GM10847 (cell line): ENCODE data around the gene RAD51B.

Experiments
- POLR2A ChIP-seq: IDR thresholded peaks from 2 replicates; pipeline ENCODE4 v1.6.1; 2011; ENCODE audit not compliant: insufficient read length; ENCODE audit errors: extremely low read depth

Gene RAD51B

DNA sequence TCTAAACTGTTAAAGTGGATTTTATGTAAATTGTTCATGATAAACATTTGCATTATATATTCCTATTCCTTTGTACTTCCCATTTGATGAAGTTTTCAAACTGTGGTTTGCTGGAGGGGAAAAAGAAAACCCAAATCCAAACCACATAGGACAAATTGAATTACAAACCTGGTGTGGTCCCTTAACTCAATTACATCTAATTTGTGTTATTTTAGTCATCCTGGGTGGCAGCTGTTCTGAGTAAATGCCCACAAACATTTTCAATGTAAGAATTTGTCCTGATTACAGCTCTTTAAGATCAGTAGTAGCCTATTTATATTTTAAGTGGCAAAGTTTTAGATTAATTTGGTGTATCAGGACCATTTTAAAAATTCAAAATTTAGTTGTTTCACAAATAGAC lies 153.9 kb downstream of the RAD51B start:
- no peak for TF ChIP-seq POLR2A

DNA sequence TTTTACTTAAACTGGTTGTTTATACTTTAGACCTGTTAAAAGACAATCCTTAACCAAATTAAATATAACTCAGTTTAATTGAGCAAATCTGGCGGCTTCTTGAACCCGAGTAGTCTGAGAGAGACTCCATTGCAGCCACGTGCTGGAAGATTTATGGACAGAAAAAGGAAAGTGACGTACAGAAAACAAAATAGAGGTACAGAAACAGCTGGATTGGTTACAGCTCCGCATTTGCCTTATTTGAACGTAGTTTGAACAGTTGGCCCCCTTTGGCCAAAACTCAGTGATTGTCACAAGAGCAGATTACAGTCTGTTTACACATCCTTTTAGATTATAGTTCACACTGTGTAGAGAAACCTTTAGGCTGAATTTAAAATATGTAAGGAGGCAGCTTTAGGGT lies 155.9 kb downstream of the RAD51B start:
- no peak for TF ChIP-seq POLR2A

DNA sequence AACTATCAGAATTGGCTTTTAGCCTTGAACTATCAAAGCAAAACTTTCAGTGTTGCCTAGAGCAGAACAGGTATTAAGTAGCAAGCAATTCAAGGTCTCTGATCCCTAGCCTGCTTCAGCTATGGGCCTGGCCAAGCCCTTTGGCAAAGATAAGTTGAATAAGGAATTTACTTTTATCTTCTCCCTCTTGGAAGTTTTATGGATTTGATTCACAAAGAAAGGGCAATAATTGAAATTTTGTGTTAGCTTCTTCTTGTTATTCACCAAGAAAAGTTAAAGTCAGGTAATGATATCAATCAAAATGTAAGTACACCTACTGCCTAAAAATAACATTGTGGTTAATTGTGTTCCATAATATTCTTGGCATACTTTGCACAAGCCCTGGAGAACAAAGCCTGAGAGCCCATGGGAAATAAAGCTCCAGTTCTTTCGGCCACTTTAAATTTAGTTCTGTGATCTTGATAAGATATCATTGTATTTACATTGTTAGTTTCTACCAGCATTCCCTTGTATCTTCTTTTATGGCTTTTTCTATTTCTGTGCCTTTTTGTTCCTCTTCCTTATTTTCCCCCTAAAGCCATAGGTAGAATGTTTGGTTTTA lies 158.0 kb downstream of the RAD51B start:
- no peak for TF ChIP-seq POLR2A

DNA sequence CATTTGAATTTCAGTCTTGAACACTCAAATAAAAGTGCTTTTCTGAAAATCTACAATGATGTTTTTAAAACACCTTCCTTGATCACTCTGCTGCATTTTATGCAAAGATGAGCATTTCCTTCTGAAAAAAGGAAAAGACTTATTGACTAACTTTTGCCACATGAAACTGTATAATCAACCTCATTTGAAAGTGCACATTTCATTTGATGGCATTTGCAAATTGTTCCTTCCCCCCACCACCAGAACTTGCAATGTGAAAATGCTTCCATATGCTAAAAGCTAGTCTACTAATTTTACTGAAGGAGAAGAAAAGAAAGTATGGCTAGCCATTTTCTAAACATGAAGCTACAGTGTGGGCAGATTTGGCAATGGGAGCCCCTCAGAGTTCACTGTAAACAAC lies 159.2 kb downstream of the RAD51B start:
- no peak for TF ChIP-seq POLR2A

DNA sequence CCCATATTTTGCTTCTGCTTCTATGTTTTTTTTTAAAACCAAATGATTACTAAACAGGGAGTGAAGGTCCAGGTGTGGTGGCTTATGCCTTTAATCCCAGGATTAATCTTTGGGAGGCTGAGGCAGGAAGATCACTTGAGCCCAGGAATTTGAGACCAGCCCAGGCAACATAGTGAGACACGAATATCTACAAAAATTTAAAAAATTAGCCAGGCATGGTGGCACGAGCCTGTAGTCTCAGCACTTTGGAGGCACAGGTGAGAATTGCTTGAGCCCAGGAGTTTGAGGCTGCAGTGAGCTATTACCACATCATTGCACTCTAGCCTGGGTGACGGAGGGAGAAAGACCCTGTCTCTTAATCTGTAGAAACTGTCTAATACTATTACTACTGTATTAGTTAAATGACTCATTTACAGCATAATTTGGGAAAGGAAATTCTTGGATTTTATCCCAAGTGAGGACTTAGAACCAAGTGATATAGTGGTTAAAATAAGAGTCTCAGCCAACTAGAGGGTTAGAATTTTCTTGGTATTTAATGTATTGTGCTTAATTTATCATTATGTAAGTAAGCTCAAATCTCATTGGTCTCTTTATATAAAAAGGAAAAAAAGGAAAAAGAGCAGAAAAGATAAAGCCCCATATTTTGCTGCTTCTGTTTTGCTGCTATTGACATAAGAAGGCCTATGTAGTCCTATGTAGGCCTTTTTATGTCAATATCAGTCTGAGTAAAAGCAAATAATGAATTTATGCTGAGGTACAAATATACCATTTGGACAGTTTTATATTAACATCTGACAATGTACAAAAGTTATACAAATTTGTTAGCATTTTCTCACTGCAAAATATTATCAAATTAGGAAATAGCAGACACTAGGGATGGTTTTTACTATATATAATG lies 163.4 kb downstream of the RAD51B start:
- no peak for TF ChIP-seq POLR2A

DNA sequence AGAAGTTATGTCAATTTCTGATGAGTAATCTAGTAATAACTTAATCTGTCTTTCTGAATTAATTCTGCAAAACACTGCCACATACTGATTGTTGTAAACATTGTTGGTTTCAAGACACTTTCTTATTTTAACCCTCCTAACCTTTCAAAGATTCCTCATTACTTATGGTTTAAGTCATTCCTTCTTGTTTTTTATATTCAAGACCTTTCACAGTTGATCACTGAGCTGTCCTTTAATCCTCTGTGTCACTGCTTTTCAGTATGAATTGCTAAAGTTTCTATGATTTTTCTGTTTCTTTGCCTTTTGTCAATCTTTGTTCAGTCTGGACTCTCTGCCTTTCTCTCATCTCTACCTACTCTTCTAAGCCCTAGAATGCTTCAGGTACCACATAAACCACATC lies 164.7 kb downstream of the RAD51B start:
- TF ChIP-seq POLR2A: no peak

DNA sequence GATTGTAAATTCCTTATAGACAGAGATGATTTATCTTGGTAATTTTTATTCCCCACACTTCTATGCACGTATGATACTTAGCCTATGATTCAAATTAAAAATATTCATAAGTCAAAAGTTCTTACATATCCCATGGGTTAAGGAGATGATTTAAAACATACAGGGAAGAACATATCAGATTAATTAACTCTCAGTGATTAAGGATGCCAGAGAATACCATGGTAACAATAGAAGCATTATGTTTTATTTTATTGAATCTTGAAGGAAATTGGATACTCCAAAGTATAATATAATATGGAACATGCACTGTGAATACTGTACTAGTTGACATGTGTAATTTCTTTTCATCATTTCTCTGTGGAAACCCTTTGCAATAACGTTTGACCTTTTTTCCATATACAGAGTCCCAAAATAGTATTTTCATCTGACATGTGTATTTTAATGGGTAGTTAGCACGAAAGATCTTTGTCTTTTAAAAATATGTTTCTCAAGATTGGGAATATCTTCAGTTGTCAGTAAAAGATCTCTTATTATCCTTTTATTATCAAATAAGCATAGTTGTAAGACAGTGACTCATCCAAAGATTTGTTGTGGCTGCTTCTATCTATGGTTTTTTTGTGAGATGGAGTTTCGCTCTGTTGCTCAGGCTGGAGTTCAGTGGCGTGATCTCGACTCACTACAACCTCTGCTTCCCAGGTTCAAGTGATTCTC lies 166.7 kb downstream of the RAD51B start:
- no peak for TF ChIP-seq POLR2A

DNA sequence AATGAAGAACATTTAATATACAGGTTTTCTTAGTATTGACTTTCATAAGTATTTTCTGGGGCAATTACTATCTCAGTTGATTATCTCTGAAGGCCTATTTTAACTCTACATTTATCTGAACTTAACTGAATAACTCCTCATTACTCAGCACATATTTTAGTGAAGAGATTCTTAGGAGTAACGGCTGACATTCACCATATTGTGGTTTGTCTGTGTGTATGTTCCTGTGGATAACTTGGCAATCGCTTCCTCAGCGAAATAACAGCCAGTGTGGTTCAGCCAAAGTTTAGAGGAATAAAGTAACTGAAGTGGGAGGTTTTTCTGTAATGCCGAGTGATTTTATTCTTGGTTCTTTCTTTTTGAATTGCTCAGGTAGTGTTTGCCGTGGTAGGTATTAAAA lies 168.0 kb downstream of the RAD51B start:
- no peak for TF ChIP-seq POLR2A

DNA sequence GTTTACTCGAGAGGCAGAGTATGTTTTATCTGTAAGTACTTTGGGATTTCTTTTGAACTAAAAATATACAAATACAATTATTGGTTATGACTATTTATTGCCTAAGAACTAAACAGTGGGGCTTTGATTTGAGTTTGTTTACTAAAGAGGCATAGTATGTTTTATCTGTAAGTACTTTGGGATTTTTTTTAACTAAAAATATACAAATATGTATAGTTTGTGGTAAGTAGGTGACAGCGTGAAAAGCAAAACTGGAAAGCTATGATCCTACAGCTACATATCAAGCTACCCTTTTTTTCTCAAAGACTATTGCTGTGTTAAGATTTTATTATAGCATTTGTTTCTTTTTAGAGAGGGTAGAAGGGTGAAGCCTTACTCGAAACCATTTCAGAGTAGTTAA lies 171.0 kb downstream of the RAD51B start:
- no peak for TF ChIP-seq POLR2A

DNA sequence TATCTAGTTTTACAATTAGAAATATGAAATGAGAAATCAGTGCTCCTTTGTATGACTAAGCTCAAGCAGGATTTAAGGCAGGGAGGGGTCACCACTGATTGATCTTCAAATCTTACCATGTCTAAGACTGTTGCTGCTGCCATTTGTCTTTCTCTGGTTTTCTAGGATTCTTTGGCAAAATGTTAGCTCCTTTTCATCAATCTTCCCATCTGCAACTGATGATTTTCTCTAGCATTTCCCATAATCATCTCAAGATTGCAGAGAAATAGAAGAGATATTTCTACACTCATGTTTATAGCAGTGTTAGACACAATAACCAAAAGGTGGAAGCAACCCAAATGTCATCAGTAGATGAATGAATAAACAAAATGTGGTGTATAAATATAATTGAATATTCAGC lies 175.0 kb downstream of the RAD51B start:
- no peak for TF ChIP-seq POLR2A

DNA sequence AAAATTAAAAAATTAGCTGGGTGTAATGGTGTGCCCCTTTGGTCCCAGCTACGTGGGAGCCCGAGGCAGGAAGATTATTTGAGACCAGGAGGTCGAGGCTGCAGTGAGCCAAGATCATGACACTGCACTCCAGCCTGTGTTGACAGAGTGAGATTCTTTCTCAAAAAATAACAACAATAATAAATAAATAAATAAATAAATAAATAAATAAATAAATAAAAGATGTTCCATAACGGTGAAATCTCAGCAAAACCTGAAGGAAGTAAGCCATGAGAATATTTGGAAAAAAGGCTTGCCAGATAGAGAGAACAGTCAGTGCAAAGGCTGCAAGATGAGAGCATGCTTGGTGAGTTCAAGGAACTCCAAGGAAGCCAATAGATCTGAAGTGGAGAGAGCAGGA lies 176.7 kb downstream of the RAD51B start:
- TF ChIP-seq POLR2A: no peak

DNA sequence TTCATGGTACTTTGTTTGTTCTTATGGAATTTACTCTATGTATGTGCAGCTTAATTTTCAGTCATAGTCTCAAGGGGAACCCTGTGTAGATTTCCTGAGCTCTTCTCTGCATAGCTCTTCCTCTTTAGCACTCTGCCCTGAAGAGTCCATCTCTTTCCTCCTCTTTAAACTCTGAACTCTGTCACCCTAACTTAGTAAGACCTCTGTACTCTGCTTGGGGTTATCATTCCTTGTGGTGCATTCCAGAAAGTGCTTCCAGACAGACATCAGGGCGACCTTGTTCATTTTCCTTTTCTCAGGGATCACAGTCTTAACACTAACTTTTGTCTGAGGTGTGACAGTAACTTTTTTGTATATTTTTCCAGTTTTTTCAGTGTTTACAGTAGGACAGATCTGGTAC lies 179.3 kb downstream of the RAD51B start:
- TF ChIP-seq POLR2A: no peak

DNA sequence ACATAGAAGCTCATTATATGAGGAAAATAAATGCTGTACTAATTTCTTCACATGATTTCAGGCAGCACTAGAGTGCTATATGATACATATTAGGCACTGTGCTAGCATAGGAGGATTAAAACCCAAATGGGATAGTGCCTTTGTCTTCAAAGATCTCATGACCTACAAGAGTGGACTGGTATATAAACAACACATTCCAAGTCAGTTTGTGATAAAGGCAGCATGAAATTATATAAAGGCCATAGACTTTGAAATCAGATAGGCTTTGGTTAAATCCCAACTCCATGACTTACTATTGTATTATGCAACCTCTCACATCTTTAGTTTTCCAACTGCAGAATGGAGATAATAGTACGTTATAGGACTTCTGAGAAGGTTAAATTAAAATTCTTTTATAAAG lies 179.7 kb downstream of the RAD51B start:
- no peak for TF ChIP-seq POLR2A

DNA sequence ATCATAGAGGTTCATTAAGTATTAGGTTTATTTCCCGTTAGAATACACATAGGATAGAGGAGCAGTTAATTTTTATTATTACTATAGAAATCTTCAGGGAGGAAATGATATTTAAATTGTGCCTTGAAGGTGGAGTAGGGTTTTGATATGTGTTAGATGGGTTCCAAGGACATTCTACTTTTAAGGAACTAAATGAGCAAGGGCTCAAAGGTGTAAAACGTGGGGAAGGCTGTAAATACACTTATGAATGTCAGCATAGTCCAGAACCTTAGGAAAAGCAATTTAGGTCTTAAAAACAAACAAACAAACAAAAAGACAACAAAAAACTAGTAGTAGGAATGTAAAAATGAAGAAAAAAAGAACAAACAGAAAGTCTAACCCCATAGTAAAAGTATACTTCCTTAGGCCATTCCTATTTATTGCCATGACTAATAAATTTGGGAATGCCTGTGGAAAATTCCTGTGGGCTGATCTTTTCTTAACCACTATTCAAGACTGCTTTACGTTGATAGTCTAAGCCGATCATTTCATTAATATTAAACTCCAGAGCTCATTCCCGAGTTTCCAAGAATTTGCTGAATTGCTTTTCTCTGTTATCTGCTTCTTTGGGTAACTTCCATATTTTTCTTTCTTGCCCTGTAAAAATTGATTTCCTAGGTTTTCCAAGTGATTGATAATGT lies 180.3 kb downstream of the RAD51B start:
- no peak for TF ChIP-seq POLR2A

DNA sequence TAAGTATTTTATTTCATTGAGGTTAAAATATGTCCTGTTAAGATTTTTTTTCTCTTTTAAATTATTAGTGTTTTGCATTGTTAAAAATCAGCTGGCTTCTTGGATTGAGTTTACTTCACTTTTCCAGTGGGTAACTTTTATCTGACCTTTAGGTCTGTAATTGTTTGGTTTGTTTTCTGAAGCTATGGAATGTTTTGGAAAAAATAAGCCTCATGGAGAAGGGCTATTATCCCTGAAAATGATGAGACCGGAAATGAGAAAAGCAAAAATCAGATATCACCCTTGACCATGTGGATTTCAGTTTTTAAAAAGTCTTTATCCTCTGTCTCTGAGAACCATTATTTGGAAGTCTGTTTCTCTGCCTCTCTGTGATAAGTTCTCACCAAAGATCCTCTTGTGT lies 180.9 kb downstream of the RAD51B start:
- no peak for TF ChIP-seq POLR2A
